Ishikawa (cell line): Measurements from ENCODE around the gene PTH2R.

Experiments used
- EP300 ChIP-seq: IDR thresholded peaks from 2 replicates; pipeline ENCODE4 v1.6.1; 2012; ENCODE audit warnings: borderline replicate concordance
- FOXM1 ChIP-seq: IDR thresholded peaks from 2 replicates; pipeline ENCODE4 v1.6.1; 2012; ENCODE audit warnings: low read depth, borderline replicate concordance
- MAX ChIP-seq: IDR thresholded peaks from 2 replicates; pipeline ENCODE4 v1.6.1; 2012
- TAF1 ChIP-seq: IDR thresholded peaks from 2 replicates; pipeline ENCODE4 v1.6.1; 2012; ENCODE audit warnings: low read depth, mild to moderate bottlenecking

GRCh38 chr2:208496129-208496528 is 89.5 kb downstream of the PTH2R start:
- no peak for TF ChIP-seq FOXM1
- TF ChIP-seq EP300: no peak
- no peak for TF ChIP-seq MAX
- TF ChIP-seq TAF1: no peak
